Gastroesophageal sphincter (tissue), 4 donors: ENCODE measurements around the gene ANGPTL5. TPM values are rescaled to one million over a fixed set of nuclear protein-coding genes. Genes with fewer than 3 reads are reported as not detected.
"Not testable (repeated sequence)": the region's sequence is repeated elsewhere in the genome, so short reads cannot be mapped to it uniquely, and the experiment has no call there.

Source experiments
- ATAC-seq: fragments of 150-250 bp; one replicate; pipeline ENCODE4 v1.9.1; 2016; ENCODE audit warnings: mild to moderate bottlenecking, moderate library complexity
- H3K27ac ChIP-seq, 4 donors: fragments of 200-600 bp; sonication (generic) in 3 of 4; 1 replicate in 3 of 4; 2 replicates in 1 of 4; pipeline ENCODE4 v1.5.1; 2016 to 2019
- H3K27me3 ChIP-seq: fragments of 200-600 bp; sonication (generic); one replicate; pipeline ENCODE4 v1.5.1; 2019
- H3K36me3 ChIP-seq, 2 donors: fragments of 200-600 bp; sonication (generic); one replicate each; pipeline ENCODE4 v1.5.1; 2019; ENCODE audit warnings: control low read depth in 1 of 2
- H3K4me1 ChIP-seq, 3 donors: fragments of 200-600 bp; sonication (generic); 1 replicate in 2 of 3; 2 replicates in 1 of 3; pipeline ENCODE4 v1.5.1; 2016 to 2019; ENCODE audit warnings: control low read depth in 2 of 3
- H3K4me3 ChIP-seq, 2 donors: fragments of 200-600 bp; sonication (generic); one replicate each; pipeline ENCODE4 v1.5.1; 2019; ENCODE audit warnings: mild to moderate bottlenecking in 1 of 2, moderate library complexity in 1 of 2
- H3K9me3 ChIP-seq, 3 donors: fragments of 200-600 bp; sonication (generic); one replicate each; pipeline ENCODE4 v1.5.1; 2017 to 2019; ENCODE audit warnings: control low read depth in 2 of 3
- EP300 ChIP-seq: sonication (generic); formaldehyde crosslinking; IDR thresholded peaks from one replicate; pipeline ENCODE4 v1.6.1; 2017; ENCODE audit warnings: antibody characterized with exemption, mild to moderate bottlenecking
- POLR2A ChIP-seq, 2 donors: fragments of 450-650 bp; IDR thresholded peaks; one replicate each; pipeline ENCODE4 v1.6.1; 2017; ENCODE audit warnings: antibody characterized with exemption in 2 of 2, mild to moderate bottlenecking in 2 of 2, moderate library complexity in 1 of 2
- POLR2AphosphoS5 ChIP-seq: sonication (generic); formaldehyde crosslinking; IDR thresholded peaks from one replicate; pipeline ENCODE4 v1.6.1; 2017; ENCODE audit warnings: antibody characterized with exemption
- WGBS, 2 donors: methylation state at CpG; one replicate each; pipeline ENCODE4 v1.1.5; 2018; ENCODE audit warnings: low coverage in 1 of 2; 5-methylcytosine and 5-hydroxymethylcytosine counted together
- total RNA-seq, 4 donors: library from RNA; depleted of rRNA; stranded (reverse); fragments of >200 nt; gene quantifications; one replicate each; pipeline ENCODE4 v1.1.0, GENCODE V29; 2016
- TF ChIP-seq, protein P1 (sequence below), 4 experiments: fragments of 200-600 bp in 2 of 4; fragments of 450-650 bp in 2 of 4; sonication (generic) in 1 of 4; IDR thresholded peaks; one replicate each; pipeline ENCODE4 v1.5.1; 2017 to 2019; ENCODE audit warnings: antibody characterized with exemption in 4 of 4, mild to moderate bottlenecking in 2 of 4, moderate library complexity in 2 of 4

Gene ANGPTL5
- total RNA-seq, 4 donors from 2014 or later = 0.12 to 0.62 (median 0.57) TPM; not detected in 1

GRCh38 chr11:101860696-101861427 is 55.5 kb downstream of the ANGPTL5 start:
- H3K9me3 ChIP-seq = no peaks in the 10 kb centered on the region
- H3K27me3 ChIP-seq = no peaks in the 10 kb centered on the region
- H3K4me3 ChIP-seq = no peak overlapping the region
- no peaks in the 10 kb centered on the region for H3K36me3 ChIP-seq
- H3K4me1 ChIP-seq = peaks cover 3 to 10% (median 10%) of the 10 kb centered on the region in 3 donors
- WGBS, 2 donors = 16 to 19% methylated on average over 7 to 8 of the region's 9 CpGs
- H3K27ac ChIP-seq = no peak overlapping the region
- ATAC-seq = peak; percentile 70
- TF ChIP-seq, protein P1, sequence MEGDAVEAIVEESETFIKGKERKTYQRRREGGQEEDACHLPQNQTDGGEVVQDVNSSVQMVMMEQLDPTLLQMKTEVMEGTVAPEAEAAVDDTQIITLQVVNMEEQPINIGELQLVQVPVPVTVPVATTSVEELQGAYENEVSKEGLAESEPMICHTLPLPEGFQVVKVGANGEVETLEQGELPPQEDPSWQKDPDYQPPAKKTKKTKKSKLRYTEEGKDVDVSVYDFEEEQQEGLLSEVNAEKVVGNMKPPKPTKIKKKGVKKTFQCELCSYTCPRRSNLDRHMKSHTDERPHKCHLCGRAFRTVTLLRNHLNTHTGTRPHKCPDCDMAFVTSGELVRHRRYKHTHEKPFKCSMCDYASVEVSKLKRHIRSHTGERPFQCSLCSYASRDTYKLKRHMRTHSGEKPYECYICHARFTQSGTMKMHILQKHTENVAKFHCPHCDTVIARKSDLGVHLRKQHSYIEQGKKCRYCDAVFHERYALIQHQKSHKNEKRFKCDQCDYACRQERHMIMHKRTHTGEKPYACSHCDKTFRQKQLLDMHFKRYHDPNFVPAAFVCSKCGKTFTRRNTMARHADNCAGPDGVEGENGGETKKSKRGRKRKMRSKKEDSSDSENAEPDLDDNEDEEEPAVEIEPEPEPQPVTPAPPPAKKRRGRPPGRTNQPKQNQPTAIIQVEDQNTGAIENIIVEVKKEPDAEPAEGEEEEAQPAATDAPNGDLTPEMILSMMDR (IDR thresholded peaks at IDR 0.05) = peak; percentile 75 to 88 (median 80)
- TF ChIP-seq POLR2A (IDR thresholded peaks at IDR 0.05) = no peak

GRCh38 chr11:101852260-101852659 is 64.1 kb downstream of the ANGPTL5 start:
- not testable (repeated sequence) for H3K4me3 ChIP-seq, ATAC-seq, H3K9me3 ChIP-seq, H3K27me3 ChIP-seq, H3K27ac ChIP-seq, H3K36me3 ChIP-seq, H3K4me1 ChIP-seq
- WGBS, 2 donors = 76 to 88% methylated on average over 7 to 10 of the region's 11 CpGs

DNA sequence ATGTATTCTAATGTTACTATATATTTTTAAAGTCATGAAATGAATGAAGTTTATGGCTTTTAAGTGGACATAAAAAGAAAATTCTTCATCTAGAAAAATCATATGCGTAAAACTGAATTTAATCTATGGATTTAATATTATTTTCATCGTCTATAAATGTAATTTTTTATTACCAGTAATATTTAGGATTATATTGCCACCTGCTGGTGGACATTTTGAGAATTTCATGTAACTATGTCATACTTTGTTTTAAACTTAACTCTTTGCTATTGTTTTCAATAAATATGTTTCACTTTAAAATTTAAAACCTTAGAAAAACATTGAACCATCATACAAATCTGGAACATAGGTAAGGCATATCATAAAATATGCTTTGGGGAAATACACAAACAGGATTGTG is 68.1 kb downstream of the ANGPTL5 start:
- WGBS, 2 donors = 7 to 17% methylated on average over 2 of the region's 2 CpGs
- H3K27ac ChIP-seq = no peak overlapping the region

DNA sequence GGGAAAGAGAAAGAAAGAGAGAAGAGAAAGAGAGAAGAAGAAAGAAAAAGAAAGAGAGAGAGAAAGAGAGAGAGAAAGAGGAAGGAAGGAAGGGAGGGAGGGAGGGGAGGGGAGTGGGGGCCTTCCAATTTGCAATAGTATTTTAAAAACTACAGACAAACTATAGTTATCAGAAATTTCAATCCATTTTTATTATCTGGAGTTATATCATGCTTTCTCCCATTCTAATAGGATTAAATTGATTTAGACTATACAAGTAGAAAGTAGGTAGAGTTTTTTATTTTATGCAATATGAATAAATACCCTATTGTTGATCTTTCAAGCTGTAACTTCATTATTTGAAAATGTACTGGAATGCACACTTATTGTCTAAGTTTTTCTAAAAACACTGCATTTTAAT is 71.7 kb downstream of the ANGPTL5 start:
- peaks cover 0 to 6% (median 0%) of the 10 kb centered on the region in 3 donors for H3K9me3 ChIP-seq
- no peak overlapping the region for H3K27ac ChIP-seq
- no peaks in the 10 kb centered on the region for H3K4me1 ChIP-seq
- H3K4me3 ChIP-seq = no peak overlapping the region
- H3K36me3 ChIP-seq = no peaks in the 10 kb centered on the region
- no peak for ATAC-seq
- no peaks in the 10 kb centered on the region for H3K27me3 ChIP-seq
- TF ChIP-seq EP300 (no peak), POLR2A (IDR thresholded peaks at IDR 0.05) (no peak), POLR2AphosphoS5 (no peak)
- TF ChIP-seq, protein P1 (IDR thresholded peaks at IDR 0.05) = no peak

More for the DNA sequence above, 68.1 kb downstream of the ANGPTL5 start:
- Histone ChIP-seq H3K27me3 (no peaks in the 10 kb centered on the region), H3K4me3 (no peak overlapping the region), H3K36me3 (no peaks in the 10 kb centered on the region), H3K4me1 (no peaks in the 10 kb centered on the region), H3K9me3 (no peaks in the 10 kb centered on the region)
- no peak for ATAC-seq
- no peak for TF ChIP-seq POLR2AphosphoS5
- TF ChIP-seq, protein P1 (IDR thresholded peaks at IDR 0.05) = peak; percentile 14 to 44 (median 40)

GRCh38 chr11:101840704-101841103 is 75.6 kb downstream of the ANGPTL5 start:
- Histone ChIP-seq H3K27me3 (no peaks in the 10 kb centered on the region), H3K36me3 (no peaks in the 10 kb centered on the region), H3K9me3 (peaks cover 0 to 6% (median 0%) of the 10 kb centered on the region in 3 donors), H3K27ac (no peak overlapping the region), H3K4me1 (no peaks in the 10 kb centered on the region), H3K4me3 (no peak overlapping the region)
- WGBS, 2 donors = 23 to 60% methylated on average over 1 to 2 of the region's 2 CpGs
- no peak for ATAC-seq
- TF ChIP-seq POLR2AphosphoS5 = no peak
- no peak for TF ChIP-seq POLR2A (IDR thresholded peaks at IDR 0.05)
- TF ChIP-seq, protein P1 (IDR thresholded peaks at IDR 0.05) = no peak
- no peak for TF ChIP-seq EP300

Other genes with a start within 250 kb of the ANGPTL5 start
- 10 to 100 TPM in 2 of 4 donors, 1 to 10 TPM in 2; 4.3 to 11.7 (median 9.6) TPM for gene CEP126, start 1.5 kb downstream of the ANGPTL5 start, total RNA-seq
- 10 to 100 TPM in 1 of 4 donors, 1 to 10 TPM in 3; 1.4 to 23.3 (median 1.5) TPM for gene CFAP300, start 130.9 kb upstream of the ANGPTL5 start, total RNA-seq
- gene YAP1, start 193.9 kb upstream of the ANGPTL5 start, total RNA-seq = 100 to 1,000 TPM; 192 to 323 (median 278) TPM